Astrocyte of the hippocampus (primary cell): ENCODE results near the gene PAN2.

Source experiments
- DNase-seq: peaks from one replicate; pipeline ENCODE4 v3.0.0; 2011; ENCODE audit warnings: low read depth, low spot score

PAN2 gene, protein sequence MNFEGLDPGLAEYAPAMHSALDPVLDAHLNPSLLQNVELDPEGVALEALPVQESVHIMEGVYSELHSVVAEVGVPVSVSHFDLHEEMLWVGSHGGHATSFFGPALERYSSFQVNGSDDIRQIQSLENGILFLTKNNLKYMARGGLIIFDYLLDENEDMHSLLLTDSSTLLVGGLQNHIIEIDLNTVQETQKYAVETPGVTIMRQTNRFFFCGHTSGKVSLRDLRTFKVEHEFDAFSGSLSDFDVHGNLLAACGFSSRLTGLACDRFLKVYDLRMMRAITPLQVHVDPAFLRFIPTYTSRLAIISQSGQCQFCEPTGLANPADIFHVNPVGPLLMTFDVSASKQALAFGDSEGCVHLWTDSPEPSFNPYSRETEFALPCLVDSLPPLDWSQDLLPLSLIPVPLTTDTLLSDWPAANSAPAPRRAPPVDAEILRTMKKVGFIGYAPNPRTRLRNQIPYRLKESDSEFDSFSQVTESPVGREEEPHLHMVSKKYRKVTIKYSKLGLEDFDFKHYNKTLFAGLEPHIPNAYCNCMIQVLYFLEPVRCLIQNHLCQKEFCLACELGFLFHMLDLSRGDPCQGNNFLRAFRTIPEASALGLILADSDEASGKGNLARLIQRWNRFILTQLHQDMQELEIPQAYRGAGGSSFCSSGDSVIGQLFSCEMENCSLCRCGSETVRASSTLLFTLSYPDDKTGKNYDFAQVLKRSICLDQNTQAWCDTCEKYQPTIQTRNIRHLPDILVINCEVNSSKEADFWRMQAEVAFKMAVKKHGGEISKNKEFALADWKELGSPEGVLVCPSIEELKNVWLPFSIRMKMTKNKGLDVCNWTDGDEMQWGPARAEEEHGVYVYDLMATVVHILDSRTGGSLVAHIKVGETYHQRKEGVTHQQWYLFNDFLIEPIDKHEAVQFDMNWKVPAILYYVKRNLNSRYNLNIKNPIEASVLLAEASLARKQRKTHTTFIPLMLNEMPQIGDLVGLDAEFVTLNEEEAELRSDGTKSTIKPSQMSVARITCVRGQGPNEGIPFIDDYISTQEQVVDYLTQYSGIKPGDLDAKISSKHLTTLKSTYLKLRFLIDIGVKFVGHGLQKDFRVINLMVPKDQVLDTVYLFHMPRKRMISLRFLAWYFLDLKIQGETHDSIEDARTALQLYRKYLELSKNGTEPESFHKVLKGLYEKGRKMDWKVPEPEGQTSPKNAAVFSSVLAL

DNA sequence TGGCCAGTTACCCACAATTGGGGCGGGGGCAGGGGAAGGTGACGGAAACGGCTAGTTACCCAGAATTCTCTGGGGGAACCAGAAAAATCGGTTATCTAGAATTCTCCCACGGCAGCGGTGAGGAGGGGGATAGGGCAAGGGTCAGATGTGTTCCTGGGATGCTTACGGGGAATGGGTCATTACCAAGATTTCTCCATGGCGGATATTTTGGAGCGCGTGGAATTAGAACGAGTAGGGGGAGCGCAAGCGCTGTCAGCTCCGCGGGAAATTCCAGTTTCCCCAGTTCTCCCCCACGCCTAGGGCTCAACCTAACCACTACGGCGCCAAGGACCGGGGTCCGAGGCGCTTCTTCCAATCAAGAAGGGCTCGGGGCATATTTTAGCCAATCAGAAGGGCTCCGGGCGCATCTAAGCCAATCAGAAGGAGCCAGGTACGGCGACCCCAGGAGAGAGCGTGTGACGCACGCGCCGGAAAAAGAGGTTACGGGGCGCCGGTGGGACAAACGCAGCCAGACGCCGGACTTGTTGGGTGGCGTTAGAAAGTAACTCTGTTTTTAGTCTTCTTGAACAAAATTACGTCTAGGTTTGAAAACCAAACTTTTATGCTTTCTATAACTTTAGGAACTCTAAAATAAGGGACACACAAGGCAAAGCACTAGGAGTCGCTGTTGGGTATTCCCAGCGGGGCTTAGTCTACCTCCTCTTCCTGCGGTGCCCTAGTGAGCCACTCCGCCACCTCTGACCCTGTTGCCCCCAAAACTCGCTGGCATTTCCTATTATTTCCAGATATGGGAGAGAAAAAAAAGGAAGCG is at the start of gene PAN2:
Gene PAN2, minus strand, starts transcription at position 322 of the 811 bp plus-strand sequence. CDS start 906 bp downstream, outside the sequence.
- peak; percentile 99 for DNase-seq

DNA sequence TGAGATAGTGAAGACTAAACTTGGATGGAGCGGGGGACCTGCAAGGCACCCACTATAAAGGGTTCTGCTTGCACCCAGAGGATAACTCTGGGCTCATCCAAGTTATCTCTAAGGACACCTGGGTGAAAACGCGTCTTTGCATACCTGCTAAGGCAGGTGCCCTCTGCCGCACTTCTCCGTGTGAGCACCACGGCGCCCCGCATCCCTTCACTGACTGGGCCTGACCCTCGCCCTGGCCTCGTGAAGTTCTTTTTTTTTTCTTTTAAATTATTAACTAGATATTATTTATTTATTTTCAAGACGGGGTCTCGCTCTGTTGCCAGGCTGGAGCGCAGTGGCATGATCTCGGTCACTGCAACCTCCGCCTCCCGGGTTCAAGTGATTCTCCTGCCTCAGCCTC is 48.8 kb upstream of the PAN2 start:
- no peak for DNase-seq

DNA sequence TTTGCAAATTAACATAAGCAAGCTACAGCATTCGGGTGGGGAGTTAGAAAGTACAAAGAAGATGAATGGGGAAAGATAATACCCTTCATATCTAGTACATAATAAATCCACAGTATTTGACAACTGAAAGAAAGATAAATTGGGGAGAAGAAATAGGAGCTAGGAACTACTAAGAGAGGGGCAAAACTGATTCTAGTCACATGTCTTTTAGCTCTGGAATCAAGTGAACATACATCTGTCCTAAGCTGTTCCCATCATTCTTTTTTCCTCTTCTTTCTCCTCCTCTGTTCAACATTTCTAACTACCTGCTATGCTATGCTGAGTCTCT is 44.2 kb upstream of the PAN2 start:
- DNase-seq = no peak

DNA sequence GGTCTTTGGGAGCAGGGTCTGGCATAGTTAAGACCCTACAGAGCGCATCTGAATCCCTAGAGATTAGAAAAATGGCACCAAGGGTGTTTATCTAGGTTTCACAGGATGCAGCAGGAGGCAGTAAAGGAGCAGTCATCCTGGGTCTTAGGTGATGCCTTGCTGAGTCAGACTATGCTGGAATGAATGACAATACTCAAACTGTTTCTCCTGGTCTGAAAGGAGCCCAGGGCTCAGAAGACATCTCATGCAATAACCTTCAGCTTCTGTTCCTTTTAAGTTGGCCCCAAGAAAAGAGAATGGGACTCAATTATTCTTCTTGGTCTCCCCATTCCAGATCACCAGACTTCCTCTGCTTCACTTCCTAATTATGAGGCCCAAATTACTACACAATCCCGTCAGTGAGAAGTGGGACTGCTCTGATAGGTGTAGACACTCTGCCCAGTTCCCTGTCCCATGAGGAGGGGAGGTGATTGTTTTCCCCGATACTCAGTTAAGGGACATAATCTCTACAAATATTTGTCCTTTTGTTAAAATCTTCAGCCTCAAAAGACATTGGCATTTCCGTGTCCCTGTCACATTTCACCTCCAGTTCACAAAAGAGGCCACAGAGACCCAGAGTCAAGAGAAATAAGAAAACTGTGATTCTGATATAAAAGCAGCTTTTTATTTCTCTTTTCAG is 43.6 kb upstream of the PAN2 start:
- peak; percentile 12 for DNase-seq

DNA sequence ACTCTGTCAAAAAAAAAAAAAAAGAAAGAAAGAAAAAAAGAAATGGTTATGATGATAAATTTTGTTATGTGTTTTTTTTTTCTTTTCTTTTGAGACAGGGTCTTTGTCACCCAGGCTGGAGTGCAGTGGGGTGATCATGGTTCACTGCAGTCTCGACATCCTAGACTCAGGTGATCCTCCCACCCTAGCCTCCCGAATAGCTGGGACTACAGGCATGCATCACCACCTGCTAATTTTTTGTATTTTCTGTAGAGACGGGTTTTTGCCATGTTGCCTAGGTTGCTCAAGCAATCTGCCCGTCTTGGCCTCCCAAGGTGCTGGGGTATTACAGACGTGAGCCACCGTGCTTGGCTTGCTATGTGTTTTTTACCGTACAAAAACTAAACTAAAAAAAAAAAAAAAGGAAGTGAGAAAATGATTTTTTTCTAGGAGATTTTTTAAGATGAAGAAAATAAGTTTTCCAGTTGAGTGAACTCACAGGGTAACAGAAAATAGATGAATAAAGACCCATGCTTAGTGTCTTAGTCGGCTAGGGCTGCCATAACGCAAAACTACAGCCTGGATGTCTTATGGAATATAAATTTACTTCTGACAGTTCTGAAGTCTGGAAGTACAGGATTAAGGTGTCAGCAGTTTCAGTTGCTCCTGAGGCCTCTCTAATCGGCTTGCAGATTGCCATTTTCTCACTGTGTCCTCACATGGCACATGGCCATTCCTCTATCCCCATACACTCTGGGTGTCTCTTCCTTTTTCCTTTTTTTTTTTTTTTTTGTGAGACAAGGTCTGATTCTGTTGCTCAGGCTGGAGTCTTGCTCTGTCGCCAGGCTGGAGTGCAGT is 42.0 kb upstream of the PAN2 start:
- DNase-seq = no peak

DNA sequence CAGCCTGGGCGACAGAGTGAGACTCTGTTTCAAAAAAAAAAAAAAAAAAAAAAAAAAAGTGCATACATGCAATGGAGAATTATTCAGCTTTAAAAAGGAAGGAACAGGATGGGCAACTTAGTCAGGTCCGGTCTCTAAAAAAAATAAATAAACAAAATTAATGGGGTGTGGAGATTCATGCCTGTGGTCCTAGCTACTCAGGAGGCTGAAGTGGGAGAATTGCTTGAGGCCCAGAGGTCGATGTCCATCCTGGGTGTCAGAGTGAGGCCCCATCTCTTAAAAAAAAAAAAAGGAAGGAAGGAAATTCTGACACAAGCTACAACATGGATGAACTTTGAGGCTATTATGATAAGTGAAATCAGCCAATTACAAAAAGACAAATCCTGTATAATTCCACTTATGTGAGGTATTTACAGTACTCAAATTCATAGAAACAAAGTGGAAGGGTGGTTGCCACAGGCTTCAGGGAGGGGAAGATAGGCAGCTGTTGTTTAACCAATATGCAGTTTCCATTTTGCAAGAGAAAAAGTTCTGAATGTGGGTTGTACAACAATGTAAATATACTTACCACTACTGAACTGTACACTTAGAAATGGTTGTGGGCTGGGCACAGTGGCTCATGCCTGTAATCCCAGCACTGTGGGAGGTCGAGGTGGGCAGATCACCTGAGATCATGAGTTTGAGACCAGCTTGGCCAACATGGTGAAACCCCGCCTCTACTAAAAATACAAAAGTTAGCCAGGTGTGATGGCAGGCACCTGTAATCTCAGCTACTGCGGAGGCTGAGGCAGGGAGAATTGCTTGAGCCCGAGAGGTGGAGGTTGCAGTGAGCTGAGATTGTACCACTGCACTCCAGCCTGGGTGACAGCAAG is 41.2 kb upstream of the PAN2 start:
- DNase-seq = no peak

DNA sequence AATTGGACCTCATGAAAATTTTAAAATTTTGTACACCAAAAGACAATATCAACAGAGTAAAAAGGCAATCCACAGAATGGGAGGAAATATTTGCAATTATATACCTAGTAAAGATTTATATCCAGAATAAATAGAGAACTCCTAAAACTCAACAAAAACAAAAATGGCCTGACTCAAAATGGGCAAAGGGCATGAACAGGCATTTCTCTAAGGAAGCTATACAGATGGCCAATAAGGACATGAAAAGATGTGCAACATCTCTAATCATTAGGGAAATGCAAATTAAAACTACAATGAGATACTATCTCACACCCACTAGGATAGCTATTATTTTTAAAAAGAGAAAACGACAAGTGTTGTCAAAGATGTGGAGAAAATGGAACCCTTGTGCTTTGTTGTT is 39.7 kb upstream of the PAN2 start:
- no peak for DNase-seq

DNA sequence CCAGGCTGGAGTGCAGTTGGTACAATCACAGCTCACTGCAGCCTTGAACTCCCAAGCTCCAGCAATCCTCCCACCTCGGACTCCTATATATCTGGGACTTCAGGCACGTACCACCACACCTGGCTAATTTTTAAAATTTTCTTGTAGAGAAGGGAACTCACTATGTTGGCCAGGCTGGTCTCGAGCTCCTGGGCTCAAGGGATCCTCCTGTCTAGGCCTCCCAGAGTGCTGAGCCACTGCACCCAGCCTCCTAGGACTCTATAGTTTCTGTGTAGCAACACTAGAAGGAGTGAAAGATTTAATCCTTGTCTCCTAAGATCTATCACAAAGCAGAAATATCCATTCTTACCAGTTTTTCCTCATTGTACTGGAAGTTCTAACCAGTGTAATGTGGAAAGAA is 33.1 kb upstream of the PAN2 start:
- DNase-seq = no peak

DNA sequence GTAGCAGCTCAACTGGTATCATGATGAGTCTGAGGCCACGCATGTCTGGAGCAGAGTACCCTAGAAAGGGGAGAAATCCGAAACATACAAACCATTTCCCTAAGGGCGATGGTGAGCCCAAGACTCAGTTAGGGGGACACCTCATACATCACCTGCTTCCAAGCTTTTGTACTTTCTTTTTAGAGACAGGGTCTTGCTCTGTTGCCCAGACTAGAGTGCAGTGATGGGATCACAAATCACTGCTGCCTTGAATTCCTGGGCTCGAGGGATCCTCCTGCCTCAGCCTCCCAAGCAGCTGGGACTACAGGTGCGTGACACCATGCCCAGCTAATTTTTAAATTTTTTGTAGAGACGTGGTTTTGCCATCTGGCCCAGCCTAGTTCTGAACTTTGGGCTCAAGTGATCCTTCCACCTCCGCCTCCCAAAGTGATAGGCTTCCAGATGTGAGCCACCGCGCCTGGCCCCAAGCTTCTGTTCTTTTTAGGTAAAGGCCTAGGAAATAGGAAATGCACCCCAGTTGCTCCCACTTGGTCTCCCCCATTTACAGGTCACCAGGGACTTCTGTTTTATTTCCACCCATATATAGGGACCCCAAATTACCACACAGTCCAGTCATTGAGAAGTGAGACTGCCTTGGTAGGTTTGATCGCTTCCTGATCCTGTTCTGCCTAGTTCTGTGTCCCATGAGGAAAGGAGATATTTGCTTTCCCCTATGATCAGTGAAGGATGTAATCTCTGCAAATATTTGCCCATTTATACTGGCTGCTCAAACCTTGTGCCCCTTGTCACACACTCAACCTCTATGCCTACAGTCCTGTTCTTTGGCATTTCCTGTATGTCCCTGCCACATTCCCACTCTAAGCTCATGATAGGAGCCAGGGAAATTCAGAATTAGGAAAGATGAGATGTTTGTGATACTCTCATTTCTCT is 28.6 kb upstream of the PAN2 start, which contains the start of gene APOF:
Gene APOF, minus strand, starts transcription at position 728 of the 930 bp plus-strand sequence. Its CDS starts 112 bp downstream, at position 616.
- DNase-seq = no peak

DNA sequence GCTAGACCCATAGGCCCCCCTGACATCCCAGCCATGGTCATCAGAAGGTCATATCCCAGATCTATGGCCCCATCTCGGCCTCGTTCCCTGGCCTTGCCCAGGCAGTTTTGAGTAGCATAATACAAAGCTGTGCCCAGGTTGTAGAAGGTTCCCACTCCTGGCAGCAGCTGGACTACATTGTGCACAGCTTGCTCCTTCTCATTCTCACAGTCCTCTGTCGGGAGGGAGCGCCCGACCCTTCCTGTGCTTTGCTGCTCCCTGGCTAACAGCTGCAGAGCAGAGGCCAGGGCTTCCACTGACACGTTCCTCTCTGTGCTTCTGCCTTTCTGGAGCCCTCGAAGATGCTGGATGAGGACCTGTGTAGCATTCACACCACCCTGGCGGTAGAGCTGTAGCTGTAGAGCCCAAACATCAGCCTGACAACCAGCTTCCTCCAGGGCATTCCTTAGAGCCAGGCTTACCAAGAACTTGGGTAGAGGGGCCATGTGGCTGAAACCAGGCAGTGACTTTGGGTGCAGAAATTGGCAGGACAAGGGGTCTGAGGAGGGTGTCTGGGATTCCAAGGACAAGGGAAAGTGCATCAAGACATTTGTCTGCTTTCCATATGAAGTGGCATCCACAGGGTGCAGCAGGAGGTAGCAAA is 27.8 kb upstream of the PAN2 start:
- no peak for DNase-seq

DNA sequence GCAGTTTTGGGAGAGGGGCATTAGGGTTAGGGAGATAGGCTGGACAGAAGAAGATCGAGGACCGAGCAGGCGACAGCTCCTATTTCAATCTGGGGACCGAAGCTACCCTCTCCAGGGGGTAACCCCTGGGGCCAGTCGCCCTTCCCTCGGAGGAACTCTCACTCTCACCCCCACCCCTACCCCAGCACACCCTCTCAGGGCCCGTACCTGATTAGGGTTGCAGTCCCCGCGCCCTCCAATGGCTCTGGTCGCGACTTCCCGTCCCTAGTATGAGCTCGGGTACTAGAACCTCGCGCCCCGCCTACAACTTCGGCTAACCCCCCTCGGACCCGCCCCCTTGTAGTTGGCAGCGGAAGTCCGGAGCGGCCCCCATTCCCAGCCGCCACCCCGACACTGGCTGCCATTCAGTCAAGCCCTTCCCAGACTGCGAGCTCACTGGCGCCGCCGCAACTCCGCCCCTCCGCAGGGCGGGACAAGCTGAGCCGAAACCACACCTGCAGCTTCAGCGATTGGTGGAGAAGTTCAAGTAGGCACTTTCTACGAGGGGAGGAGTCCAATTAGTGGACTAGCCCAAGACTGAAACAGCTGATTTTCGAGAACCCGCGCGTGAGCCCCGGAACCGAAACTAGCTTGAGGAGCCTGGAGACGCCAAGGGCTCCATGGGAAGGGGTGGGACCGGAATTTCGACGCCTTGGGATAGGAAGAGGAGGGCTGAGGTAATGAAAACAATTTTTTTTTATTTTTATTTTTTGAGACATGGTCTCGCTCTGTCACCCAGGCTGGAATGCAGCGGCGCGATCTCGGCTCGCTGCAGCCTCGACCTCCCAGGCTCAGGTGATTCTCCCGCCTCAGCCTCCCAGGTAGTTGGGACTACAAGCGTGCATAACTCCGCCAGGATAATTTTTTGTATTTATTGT is 26.3 kb upstream of the PAN2 start, which contains the start of gene STAT2:
Gene STAT2, minus strand, starts transcription at position 257 of the 917 bp plus-strand sequence. CDS start 3,536 bp downstream, outside the sequence.
- peak; percentile 100 for DNase-seq

DNA sequence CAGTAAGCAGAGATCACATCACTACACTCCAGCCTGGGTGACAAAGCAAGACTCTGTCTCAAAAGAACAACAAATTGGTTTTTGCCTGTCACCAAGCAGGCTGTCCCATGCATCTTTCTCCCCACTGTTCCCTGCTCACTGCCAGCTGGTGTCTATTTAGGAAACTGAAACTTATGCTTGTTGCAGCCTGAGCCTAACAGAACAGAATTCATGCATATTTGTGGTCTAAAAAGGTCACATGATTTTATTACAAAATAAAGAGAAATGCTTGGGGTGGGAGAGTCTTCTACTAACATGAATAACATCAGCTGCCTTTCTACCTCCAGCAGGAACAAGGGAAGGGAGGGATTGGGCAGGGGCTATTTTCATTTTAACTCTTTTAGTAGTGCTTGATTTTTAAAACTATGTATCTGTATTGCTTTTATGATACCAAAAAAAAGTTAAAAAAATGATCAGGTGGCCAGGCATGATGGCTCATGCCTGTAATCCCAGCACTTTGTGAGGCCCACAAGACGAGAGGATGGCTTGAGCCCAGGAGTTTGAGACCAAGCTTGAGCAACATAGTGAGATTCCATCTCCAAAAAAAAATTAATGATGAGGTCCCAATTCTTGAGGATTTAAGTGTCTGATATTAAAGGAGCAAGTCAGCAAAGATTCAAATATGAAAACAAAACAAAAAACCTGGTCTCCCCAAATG is 25.2 kb upstream of the PAN2 start:
- DNase-seq = peak; percentile 85

DNA sequence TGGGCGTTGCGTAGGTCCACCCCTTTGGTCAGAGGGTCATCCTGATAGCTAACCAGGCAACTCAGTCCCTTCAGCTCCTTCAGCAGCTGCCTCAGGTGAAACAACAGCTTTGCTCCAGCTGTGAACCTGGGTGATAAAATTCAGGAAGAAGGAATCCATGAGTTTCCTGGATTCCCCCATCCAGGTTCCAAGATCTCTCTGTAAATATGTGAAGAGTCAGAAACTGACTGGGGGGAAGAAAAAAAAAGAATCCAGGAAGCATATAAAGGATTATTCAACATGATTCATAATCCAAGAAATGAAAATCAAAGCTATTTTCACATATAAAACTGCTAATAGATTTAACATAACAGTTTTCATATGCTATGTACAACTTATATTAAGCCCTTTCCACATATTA is 17.5 kb upstream of the PAN2 start:
- no peak for DNase-seq

DNA sequence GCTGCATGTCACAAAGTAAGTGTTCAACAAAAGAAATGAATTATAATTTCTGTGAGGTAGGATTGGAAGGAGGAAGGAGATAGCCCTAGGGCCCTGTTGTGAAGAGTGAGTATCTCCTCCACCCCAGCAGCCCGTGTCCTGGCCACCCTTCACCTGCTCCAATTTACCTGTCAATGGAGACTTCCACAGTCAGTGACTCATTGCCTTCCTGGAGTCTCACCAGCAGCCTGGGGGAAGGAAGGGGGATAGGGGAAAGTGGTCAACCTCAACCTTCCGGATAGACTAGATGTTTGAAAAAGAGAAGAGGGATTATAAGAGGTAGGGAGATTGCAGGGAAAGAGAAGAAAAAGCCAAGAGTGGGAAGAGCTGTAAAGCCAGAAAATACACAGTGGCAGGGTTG is 16.9 kb upstream of the PAN2 start:
- DNase-seq = no peak

DNA sequence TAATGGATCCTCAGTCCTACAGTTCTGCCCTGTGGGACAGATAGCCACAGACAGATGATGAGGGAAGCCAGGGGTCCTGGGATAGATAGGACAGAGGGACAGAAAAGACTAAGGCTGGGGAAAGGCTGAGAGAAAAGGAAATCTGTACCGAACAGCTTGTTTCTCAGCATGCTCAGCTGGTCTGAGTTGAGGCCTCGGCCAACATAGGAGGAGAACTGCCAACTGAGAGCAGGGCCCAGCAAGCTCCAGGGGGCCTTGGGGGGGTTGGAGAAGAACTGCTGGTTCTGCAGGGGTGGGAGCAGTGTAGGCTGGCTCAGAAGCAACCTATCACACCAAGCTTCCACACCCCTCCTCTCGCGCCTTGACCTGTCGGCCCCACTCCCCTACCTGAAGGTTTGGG is 15.0 kb upstream of the PAN2 start:
- no peak for DNase-seq
